ENCODE measurements around the gene HMX2.

Gene HMX2

DNA sequence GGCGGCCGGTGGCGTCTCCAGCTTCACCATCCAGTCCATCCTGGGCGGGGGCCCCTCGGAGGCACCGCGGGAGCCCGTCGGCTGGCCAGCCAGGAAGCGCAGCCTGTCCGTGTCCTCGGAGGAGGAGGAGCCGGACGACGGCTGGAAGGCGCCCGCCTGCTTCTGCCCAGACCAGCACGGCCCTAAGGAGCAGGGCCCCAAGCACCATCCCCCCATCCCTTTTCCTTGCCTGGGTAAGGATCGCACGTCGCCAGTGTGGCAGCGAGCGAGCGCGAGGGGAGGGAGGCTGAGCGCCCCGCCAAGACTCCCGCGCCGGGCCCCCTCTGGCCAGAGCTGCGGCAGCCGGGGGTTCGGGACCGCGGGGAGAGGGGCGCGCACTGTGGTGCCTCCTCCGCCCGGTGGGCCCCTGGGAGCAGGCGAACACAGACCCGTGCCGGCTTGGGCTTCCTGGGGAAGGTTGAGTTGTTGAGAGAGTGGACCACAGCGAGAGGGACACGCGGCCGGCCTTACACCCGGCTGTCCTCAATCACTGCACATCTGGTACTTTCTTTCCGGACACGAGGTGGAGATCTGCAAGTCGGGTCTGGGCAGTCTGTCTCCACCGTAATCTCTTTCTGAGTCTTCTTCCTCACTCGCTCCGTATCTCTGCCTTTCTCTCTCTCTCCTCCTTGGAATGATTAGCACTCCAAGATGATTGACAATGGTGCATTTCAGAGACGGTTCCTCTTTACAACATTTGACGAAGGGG, 652 bp downstream of the HMX2 start:
- H3K27me3 ChIP-seq (replicated peaks), result peaks cover 82% of the 10 kb centered on the region
- no peak for DNase-seq
- no peak overlapping the region for H3K27ac ChIP-seq
- no peak overlapping the region for H3K4me3 ChIP-seq (ENCODE audit: low read depth, low read length)
- H3K36me3 ChIP-seq (replicated peaks), result no peaks in the 10 kb centered on the region
- in situ Hi-C loops (cut with HindIII; ENCODE audit: low pct_ligation_motif_present, low sequenced_read_pairs), result no loop called here
- TF ChIP-seq, protein P1, sequence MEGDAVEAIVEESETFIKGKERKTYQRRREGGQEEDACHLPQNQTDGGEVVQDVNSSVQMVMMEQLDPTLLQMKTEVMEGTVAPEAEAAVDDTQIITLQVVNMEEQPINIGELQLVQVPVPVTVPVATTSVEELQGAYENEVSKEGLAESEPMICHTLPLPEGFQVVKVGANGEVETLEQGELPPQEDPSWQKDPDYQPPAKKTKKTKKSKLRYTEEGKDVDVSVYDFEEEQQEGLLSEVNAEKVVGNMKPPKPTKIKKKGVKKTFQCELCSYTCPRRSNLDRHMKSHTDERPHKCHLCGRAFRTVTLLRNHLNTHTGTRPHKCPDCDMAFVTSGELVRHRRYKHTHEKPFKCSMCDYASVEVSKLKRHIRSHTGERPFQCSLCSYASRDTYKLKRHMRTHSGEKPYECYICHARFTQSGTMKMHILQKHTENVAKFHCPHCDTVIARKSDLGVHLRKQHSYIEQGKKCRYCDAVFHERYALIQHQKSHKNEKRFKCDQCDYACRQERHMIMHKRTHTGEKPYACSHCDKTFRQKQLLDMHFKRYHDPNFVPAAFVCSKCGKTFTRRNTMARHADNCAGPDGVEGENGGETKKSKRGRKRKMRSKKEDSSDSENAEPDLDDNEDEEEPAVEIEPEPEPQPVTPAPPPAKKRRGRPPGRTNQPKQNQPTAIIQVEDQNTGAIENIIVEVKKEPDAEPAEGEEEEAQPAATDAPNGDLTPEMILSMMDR (IDR thresholded peaks at IDR 0.05; ENCODE audit: low read depth, low read length, missing control alignments), result no peak

DNA sequence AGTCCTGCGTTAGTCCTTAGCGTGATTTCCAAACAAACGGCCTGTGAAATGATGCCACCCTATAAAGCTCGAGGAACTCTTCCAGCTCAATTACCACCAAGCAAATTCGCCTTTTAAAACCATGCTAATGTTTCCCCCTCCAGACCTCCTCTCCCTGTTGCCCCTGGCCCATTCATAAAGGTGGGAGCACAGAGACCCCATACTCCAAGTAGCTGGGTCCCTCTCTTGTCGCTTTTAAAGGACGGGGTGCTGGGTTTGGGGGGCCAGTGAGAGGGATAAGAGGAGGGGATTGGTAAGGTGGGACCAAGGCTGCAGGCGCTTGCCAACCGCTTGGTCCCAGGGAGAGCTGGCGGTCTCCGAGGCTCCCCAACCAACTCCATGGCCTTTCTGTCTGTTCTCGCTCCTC, 1.2 kb downstream of the HMX2 start:
- peaks cover 80% of the 10 kb centered on the region for H3K27me3 ChIP-seq (replicated peaks)
- H3K27ac ChIP-seq, result no peak overlapping the region
- no peaks in the 10 kb centered on the region for H3K36me3 ChIP-seq (replicated peaks)
- H3K4me3 ChIP-seq (ENCODE audit: low read depth, low read length), result no peak overlapping the region
- DNase-seq, result no peak
- TF ChIP-seq, protein P1 (IDR thresholded peaks at IDR 0.05; ENCODE audit: low read depth, low read length, missing control alignments), result no peak
- in situ Hi-C loops (cut with HindIII; ENCODE audit: low pct_ligation_motif_present, low sequenced_read_pairs), result no loop called here

DNA sequence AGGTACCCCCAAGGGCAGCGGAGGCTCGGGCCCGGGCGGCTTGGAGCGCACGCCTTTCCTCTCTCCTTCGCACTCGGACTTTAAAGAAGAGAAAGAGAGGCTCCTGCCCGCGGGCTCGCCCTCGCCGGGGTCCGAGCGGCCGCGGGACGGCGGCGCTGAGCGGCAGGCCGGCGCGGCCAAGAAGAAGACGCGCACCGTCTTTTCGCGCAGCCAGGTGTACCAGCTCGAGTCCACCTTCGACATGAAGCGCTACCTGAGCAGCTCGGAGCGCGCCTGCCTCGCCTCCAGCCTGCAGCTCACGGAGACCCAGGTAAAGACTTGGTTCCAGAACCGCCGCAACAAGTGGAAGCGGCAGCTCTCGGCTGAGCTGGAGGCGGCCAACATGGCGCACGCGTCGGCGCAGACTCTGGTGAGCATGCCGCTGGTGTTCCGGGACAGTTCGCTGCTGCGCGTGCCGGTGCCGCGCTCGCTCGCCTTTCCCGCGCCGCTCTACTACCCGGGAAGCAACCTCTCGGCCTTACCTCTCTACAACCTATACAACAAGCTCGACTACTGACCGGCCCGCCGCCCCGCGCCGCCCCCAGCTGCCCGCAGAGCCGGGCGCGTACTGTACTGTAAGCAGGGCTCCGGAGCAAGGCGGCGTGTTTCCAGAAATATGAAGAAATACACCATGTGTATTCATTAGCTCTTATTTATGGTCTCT, 1.8 kb downstream of the HMX2 start:
- Histone ChIP-seq H3K4me3 (ENCODE audit: low read depth, low read length) (peak overlapping the region; percentile 35), H3K27ac (no peak overlapping the region), H3K36me3 (replicated peaks) (no peaks in the 10 kb centered on the region), H3K27me3 (replicated peaks) (peaks cover 75% of the 10 kb centered on the region)
- in situ Hi-C loops (cut with HindIII; ENCODE audit: low pct_ligation_motif_present, low sequenced_read_pairs), result no loop called here
- TF ChIP-seq, protein P1 (IDR thresholded peaks at IDR 0.05; ENCODE audit: low read depth, low read length, missing control alignments), result no peak
- DNase-seq, result no peak

DNA sequence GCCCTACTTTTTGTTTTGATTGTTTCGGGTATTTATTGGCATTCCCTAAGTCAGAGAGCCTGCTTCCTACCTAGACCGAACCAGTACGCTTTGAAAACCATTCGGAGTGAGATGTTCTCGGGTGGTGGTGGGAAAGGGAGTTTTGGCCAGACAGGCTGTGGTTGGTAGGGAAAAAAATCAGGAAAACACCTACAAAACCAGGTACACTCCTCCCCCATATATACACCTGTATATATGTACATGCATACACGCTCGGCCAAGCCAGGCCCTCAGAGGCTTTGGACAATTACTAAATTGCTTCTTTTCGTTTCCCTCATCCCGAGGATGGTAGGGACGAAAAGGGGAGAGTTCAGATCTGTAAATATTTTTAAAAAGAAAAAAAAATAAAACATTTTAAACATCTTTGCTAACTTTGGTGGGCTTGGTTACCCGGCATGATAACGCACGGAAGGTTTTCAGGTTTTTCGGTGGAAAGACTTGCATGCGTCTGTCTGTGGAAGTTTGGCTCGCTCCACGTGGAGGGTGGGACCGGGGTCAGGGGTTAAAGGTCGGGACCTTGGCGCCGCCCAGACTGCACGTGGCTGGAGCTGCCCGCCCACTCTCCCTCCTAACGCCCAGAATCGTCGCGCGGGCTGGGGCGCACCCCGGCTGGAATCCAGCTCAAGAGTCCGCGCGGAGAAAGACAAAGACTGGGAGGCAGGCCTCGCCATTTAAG, 2.5 kb downstream of the HMX2 start:
- Histone ChIP-seq H3K27me3 (replicated peaks) (peaks cover 68% of the 10 kb centered on the region), H3K27ac (no peak overlapping the region), H3K36me3 (replicated peaks) (no peaks in the 10 kb centered on the region), H3K4me3 (ENCODE audit: low read depth, low read length) (no peak overlapping the region)
- in situ Hi-C loops (cut with HindIII; ENCODE audit: low pct_ligation_motif_present, low sequenced_read_pairs), result no loop called here
- TF ChIP-seq, protein P1 (IDR thresholded peaks at IDR 0.05; ENCODE audit: low read depth, low read length, missing control alignments), result no peak
- no peak for DNase-seq

DNA sequence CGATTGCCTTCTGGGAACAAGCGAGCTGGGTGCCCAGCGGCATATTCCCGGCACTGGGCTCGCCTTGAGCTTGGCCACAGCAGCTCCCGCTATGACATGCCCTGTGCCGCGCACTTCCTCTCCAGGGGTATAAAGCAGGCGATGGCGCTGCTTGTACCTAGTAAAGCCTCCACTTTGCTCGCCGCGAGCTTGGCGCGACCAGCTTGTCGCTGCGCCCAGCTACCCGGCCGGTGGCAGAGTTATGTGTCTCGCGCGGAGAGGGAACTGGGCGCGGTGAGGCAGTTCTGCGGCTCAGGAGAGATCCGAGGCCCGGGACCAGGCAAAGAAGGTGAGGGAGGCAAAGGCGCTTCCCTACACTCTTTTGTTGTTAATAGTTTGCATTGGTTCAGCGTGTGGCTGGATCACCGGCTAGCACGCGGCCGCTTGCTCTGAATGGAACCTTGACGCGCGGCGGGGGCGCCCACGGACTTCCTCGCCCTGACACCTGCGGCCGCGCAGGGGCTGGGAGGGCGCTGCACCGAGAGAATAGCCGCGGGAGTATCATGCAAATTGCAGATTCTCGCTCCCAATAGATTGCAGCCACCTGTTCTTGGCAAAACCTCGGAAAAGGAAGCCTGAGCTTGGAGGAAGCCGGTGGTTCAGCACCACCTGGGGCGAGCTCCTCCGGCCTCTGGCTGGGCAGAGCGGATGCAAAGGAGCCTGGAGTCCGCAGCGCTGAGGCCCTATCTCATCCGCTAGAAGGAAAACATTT, 3.2 kb downstream of the HMX2 start:
- Histone ChIP-seq H3K27ac (no peak overlapping the region), H3K36me3 (replicated peaks) (peaks cover under 1% of the 10 kb centered on the region), H3K4me3 (ENCODE audit: low read depth, low read length) (no peak overlapping the region), H3K27me3 (replicated peaks) (peaks cover 61% of the 10 kb centered on the region)
- DNase-seq, result no peak
- in situ Hi-C loops (cut with HindIII; ENCODE audit: low pct_ligation_motif_present, low sequenced_read_pairs), result no loop called here
- TF ChIP-seq, protein P1 (IDR thresholded peaks at IDR 0.05; ENCODE audit: low read depth, low read length, missing control alignments), result no peak

Measured in brain microvascular endothelial cell (primary cell).